ENCODE results near the gene SLC47A1. TPM values are rescaled to one million over a fixed set of nuclear protein-coding genes. Genes with fewer than 3 reads are reported as not detected.
"Not testable (repeated sequence)": the region's sequence is repeated elsewhere in the genome, so short reads cannot be mapped to it uniquely, and the experiment has no call there.

The SLC47A1 gene
- total RNA-seq, 1 donor from 2014 or later, result 101 TPM

DNA sequence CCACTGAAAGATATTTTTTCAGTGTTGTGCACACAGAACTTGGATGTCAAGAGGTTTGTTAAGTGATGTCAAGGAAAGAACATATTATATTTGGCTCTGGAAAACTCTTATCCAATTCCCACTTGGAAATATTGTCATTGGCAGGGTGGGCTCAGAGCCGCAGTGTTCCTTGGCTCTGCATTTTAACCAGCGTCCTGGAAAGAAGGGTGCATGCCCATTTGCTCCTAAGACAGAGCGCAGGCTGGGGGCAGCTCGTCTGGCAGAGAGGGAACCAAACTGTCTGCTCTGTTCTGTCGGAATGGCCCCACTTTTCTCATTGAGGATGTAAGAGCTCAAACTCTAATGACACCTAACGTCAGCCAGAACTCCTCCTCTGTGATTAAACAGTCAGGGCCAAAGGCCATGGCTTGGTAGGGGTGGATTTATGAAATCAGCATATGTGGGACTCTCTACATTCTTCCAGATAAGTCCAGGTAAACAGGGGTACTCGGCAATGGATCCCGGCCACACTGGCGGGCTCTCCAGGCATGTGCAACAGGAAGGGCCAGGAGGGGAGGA is 18.0 kb downstream of the SLC47A1 start:
- peak; percentile 69 for ATAC-seq
- DNase-seq (ENCODE audit: low spot score), result peak; percentile 87

DNA sequence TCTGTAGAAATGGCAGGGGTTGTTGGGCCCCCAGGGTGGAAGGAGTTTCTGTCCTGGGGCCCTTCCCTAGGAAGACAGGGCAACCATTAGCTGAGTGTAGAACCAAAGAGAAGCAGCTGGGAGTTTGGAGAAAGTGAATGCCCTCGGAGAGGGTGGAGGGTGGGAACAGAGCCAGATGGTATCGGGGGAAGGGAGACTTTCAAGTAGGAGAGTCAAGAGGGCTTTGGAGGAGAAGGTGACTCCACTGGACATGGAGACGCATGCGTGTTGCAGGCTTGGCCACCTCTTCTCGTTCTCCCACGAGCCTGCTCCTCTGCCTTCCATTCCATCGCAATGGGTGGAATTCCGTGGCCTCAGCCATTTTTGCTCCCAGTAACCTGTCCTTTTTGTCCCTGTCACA is 19.4 kb downstream of the SLC47A1 start:
- ATAC-seq, result no peak
- DNase-seq (ENCODE audit: low spot score), result no peak

DNA sequence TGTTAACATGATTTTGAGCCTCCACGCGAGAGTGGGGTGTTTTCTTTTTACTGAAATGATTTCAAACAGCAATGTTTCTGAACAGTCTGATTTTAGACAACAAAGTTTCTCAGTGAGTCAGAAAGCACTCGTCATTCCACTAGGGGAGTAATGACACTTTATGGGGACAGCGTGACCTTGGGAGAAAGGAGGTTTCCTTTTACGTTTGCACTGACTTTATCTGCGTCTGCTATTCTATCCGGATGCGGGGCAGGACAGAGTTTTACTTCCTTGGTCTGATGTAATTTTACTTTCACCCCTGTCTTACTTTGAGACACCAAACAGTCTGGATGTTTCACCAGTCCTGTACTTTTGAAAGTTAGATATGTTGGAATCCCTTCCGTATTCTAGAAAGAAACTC is 20.7 kb downstream of the SLC47A1 start:
- DNase-seq (ENCODE audit: low spot score) (no peak), ATAC-seq (no peak)

DNA sequence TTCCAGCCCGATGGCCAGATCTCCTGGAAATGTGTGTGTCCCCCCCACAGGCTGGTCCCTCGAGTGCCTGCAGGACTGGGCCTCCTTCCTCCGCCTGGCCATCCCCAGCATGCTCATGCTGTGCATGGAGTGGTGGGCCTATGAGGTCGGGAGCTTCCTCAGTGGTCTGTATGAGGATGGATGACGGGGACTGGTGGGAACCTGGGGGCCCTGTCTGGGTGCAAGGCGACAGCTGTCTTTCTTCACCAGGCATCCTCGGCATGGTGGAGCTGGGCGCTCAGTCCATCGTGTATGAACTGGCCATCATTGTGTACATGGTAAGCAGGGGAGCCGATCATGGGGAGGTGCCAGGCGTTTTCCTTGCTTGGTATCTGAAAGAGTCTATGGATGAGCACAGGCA is 22.1 kb downstream of the SLC47A1 start:
- DNase-seq (ENCODE audit: low spot score), result no peak
- ATAC-seq, result no peak

DNA sequence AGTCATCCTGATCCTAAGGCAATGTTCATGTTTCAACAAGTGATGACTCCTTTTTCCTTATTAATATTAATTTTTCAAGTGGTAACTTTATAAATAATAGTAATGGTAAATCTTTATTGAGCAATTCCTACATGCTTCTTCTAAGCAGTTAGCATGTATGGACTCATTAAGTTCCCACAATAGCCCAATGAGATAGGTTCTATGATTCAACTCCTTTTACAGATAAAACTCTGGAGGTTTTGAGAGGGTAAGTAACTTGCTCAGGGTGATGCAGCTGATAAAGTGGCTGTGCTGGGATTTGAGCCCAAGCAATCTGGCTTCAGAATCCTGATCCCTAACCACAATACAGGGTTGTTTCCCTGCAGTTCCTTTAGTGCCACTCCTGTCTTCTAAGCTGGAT is 25.3 kb downstream of the SLC47A1 start:
- DNase-seq (ENCODE audit: low spot score), result no peak
- no peak for ATAC-seq

DNA sequence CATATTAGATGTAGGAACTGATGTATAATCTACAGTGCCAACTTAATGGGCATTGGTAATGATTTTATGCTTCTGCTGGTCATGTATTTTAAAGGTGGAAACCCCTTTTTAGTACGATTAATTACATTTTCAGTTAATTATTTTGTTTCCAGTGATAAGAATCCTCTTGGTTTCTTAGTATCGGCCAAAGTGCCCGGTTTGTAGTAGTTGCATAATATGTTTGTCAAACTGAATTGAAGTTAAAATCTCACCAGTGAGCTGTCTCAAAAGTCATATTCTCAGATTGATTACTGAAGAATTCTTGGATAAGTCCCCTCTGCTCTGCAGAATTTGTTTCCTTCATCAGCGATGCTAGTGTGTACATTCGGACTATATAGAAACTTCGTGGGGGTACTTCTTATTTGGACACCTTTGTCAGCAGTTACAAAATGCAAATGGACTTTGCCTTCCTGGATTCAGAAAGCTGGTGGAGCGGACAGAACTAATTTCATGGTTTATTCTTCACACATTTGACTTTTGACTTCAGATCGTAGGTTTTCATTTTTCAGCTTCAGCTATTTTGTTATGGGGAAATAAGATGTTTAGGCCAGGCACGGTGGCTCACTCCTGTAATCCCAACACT is 28.2 kb downstream of the SLC47A1 start:
- DNase-seq (ENCODE audit: low spot score) (no peak), ATAC-seq (peak; percentile 70)

DNA sequence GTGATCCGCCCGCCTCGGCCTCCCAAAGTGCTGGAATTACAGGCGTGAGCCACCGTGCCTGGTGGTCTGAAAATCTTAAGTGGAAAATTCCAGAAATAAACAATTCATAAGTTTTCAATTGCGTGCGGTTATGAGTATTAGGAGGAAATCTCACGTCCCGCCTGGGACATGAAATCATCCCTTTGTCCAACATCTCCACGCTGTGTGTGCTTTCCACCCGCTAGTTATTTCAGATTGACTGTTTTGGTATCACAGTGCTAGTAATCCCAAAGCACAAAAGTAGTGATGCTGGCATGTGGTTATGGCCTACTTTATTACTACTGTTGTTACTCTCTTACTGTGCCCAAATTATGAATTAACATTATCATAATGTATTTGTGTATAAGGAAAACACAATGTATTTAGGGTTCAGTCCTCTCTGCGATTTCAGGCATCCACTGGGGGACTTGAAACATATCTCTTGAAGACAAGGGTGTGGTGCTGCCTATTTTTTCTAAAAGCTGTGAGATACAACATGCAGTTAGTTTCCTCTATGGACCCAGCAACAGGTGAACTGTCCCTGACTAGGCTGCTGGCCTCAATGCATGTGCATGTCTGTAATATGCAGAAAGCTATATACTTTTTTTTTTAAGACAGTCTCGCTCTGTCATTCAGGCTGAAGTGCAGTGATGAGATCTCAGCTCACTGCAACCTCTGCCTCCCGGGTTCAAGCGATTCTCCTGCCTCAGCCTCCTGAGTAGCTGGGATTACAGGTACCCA is 32.3 kb downstream of the SLC47A1 start:
- ATAC-seq (no peak), DNase-seq (ENCODE audit: low spot score) (no peak)

DNA sequence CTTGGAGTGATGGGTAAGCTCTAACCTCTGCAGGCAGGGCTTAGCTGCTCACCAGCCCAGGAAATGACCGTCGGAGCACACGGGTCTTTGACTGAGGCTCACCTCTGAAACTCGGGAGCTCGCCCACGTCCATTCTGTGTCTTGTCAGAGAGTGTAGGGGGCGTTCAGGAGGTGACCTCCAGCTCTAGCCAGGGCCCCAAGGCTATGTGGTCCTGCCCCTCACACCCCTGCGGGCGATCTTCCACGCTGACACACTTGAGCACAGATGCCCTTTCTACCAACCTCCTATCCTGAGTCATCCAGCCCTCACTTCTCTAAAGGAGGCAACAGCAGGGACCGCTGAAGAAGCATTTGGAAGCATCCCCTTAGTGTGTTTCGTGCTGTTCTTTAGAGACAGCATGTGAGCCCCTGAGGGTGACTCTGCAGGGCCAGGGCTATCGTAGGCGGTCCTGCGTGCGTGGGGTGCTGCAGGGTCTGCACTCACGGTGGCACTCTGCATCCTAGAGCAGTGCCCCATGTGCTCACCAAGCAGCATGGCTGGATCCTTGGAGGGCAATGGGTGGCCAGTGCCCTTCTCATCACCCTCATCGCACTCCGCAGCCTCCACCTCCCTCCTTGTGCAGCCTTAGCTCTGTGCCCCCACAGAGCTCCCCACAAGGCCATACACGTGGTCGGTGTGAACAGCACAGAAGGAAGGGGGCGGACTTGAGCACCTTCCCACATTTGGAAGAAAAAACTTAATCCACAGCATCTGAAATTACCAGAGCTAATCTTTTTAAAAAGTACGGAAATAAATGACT is 33.8 kb downstream of the SLC47A1 start:
- DNase-seq (ENCODE audit: low spot score) (no peak), ATAC-seq (no peak)

DNA sequence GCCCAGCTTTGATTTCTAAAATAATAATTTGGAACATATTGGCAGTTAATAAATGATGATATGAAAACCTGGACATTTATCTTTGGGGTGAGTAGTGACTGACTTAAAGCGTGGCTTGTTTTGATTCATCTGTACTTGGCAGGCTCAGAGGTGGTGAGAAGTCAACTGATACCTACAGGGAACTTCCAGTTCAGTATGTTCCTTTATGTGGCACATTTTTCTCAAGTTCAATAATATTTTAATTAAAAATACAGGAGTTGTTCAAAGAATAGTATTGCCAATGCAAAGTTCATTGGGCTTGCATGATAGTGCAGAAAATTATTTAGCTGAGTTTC is 34.3 kb downstream of the SLC47A1 start:
- ATAC-seq, result no peak
- DNase-seq (ENCODE audit: low spot score), result no peak

DNA sequence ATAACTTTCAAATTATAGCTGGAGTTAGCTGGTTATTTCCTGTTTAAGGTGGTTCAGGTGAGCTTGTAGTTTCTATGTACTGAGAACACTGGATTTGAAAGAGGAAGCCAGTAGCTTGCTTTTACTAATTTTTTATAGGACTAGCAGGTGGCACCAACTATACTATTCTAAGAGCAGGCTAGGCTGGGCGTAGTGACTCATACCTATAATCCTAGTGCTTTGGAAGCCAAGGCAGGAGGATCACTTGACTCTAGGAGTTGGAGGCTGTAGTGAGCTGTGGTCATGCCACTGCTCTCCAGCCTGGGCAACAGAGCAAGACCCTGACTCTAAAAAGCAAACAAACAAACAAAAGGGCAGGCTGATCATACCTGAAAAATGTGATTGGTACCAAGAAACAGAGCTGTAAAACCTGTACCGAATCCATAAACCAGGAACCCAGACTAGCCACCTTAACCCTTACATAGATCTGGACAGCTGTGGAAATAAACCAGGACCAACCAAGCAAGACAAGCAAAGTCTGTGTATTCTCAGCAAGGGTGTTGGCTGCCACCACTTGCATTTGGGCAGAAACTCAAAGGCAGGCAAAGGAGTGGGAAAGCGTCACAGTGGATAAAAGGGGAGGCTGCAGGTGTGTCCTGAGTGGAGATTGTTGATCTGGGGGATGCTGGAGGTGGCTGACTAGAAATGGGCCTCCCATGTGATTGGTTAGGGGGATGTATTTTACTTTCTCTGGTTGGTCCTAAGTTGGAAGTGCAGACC is 36.3 kb downstream of the SLC47A1 start:
- ATAC-seq (peak; percentile 62), DNase-seq (ENCODE audit: low spot score) (peak; percentile 51)

DNA sequence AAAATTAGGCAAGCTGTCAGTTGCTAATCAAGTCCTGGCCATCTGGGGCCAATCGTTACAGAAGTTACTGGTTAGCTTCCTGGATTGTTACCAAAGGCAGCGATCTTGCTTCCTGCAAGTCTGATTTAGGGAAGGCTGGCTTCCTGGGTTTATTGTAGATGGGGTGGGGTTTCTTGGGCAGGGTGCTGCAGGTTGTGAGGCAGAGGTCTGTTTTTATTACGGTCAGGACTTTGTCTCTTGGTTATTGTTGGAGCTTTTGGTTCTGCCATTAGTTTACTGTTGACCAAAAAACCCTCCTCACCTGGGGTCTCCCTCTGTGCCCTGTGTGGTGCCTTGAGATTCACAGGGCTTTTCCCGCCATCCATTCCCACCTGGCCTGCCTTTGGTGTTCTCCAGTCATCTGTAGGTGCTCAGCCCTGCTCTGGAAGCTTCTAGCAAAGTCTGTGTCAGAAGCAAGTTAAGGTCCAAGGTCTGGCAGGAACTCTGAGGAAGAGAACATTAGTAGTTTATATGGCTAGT is 36.9 kb downstream of the SLC47A1 start:
- peak; percentile 70 for DNase-seq (ENCODE audit: low spot score)
- peak; percentile 73 for ATAC-seq

DNA sequence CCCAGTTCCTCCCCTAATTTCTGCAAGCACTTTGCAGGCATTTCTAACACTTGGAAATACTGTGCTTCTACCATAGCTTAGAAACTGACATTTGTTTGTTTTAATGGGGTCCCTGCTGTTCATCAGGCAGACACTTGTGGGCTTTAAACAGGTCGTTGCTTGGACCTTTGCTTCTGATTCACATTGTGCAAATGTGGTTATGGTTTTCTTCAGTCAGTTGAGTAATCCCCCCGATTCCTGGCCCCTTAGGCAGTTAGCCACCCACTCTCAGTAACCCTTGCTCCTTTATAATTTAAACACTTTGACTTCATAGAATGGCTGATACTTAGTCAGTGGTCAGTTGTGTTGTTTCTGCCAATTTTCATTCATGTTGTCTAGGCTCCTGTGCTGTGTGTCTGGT is 39.4 kb downstream of the SLC47A1 start:
- no peak for ATAC-seq
- no peak for DNase-seq (ENCODE audit: low spot score)

DNA sequence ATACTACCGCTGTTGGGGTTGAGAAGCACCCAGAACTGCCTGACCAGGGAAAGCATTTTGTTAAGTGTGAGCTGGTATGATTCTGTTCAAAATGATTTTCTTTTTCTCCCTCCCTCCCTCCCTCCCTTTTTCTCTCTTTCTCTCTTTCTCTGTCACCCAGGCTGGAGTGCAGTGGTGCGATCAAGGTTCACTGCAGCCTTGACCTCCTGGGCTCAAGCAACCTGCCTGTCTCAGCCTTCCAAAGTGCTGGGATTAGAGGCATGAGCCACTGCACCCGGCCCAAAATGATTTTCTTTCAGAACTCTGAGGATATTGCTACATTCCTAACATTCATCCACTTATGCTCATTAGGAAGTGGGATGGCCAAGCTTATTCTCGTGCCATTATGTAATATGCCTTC is 41.3 kb downstream of the SLC47A1 start:
- no peak for DNase-seq (ENCODE audit: low spot score)
- no peak for ATAC-seq

DNA sequence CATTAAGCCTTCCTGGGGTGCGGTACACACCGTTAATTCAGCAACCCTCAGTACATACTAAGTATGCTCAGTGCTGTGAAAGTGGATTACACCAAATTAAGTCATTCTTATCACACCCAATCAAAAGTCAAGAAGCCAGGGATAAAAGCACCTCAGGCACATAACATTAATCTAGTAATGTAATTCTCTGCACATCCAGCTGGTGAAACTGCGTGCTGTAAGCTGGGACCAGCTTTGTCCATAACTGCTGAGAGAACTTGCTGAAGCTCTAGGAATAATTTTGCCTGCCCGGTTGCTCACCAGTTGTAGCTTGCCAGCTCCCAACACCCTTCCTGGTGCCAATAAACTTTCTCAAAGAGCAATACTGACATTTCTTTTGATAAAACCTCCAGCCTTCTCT is 44.9 kb downstream of the SLC47A1 start:
- DNase-seq (ENCODE audit: low spot score) (no peak), ATAC-seq (peak; percentile 52)

DNA sequence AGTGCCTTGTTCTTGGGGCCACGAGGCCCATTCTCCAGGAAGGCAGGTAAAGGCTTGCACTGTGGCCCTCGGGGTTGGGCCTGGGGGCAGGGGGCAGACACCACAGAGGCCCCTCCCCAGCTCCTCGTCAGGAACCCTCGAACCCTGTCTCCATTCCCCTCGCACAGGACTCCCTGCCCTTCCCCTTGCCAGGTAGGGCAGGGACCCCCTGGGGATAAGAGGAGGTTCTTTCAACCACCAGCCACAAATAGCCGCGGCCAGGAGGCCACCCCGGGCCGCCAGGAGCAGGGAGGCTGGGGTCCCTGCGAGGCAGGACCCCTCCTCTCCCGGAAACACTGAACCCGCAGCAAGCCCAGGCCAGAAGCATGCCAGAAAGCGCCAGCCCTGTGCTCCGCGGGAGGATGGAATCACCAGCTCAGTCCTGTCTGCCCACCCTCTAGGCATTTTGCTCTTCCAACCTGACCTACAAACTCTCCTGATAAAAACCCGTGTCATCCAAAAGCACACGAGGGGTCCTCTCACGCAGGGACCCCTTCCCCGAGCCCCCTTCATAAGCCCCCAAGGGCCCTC is 45.6 kb downstream of the SLC47A1 start:
- peak; percentile 54 for DNase-seq (ENCODE audit: low spot score)
- peak; percentile 42 for ATAC-seq

DNA sequence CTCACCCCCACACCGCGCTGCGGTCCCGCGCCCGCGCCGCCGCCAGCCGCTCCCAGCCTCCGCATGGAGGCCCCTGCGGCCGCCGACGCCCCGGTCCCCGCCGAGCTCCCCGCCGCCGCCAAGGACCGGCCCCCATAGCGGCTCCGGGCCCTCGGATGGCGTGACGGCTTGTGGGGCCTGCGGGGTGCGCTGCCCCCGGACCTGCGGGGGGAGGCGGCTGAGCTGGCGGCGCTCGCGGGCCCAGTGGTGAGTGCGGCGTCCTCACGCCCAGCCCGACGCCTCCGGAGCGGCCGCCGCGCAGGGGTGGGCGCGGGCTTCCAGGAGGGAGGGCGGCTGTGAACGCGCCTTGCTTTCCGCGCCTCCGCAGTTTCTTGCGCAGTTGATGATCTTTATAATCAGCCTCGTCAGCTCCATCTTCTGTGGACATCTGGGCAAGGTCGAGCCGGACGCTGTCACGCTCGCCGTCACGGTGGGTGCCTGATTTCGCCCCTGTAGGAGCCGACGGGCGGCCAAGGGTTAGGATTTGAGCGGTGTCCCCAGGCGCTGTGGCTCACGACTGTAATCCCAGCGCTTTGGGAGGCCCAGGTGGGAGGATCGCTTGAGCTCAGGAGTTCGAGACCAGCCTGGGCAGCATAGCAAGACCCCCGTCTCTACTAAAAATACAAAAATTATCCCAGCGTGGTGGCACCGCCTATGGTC is 46.4 kb downstream of the SLC47A1 start:
- ATAC-seq (peak; percentile 48), DNase-seq (ENCODE audit: low spot score) (no peak)

DNA sequence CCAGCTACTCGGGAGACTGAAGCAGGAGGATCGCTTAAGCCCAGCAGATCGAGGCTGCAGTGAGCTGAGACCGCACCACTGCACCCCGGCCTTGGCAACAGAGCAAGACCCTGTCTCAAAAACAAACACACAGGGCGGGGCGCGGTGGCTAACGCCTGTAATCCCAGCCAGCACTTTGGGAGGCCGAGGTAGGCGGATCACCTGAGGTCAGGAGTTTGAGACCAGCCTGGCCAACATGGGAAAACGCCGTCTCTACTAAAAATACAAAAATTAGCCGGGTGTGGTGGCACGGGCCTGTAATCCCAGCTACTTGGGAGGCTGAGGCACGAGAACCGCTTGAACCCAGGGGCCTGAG is 46.9 kb downstream of the SLC47A1 start:
- DNase-seq (ENCODE audit: low spot score); ATAC-seq: not testable (repeated sequence)

DNA sequence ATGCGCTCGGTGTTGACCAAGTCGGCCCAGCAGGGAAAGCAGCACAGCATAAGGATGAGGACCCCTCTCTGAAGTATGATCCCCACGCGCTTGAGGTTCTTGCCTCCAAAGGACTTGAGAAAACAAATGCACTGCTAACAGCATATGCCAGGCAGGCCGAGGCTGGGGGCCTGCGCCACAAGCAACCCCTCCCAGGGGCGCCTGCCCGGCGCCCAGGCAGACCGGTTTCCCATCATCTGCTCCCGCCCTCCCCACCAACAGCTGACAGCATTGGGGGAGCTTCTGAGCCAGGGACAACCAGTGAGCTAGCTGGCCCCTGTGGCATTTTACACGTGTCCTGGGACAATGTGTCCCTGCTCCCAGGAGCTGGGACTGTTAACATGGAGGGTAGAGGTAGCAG is 48.5 kb downstream of the SLC47A1 start:
- not testable (repeated sequence) for DNase-seq (ENCODE audit: low spot score); ATAC-seq

DNA sequence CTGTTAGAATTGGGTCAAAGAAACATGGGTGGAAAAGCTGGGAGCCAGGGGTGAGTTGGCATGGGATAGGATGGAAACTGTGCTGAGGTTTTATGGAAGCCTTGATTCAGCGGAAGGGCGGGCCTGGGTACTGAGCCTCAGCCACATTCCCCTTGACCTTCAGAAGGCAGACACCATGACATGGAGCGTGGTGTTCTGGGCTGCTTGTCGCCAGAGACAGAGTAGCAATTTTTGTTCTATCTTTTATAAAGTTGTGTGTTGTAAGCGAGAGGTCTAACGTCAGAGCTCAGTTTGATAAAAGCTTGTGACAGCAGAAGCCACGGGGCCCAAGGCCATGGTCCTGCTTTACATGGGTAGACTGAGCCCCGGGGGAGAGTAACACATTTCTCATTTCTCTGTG is 50.2 kb downstream of the SLC47A1 start:
- DNase-seq (ENCODE audit: low spot score) (no peak), ATAC-seq (no peak)

DNA sequence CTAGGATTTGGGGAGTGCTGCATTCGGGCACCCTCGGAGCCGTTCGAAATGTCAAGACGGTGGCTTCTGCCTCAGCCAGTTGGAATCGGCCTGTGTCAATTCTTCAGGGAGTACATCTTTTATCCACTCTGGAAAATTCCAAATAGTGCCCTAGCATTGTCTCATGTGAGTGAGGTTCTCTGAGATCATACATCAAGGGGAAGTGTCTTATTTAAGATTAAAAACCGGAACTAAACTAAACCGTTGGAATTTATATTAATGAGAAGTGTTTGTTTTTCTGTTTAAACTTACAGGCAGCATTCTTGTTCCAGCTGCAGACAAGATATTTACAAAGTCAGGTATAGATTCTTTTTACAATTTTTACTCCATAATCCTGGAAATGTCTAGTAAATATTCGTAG is 56.8 kb downstream of the SLC47A1 start:
- no peak for DNase-seq (ENCODE audit: low spot score)
- ATAC-seq, result no peak

Data from left lobe of liver (tissue), 2 donors.